Activated CD8-positive, alpha-beta memory T cell treated with anti-CD3 and anti-CD28 coated beads for 48 hours (primary cell): ENCODE data around the gene WRNIP1.

Source experiments
- DNase-seq, 3 experiments: peaks; one replicate each; pipeline ENCODE4 v3.0.0-alpha.2; 2020; ENCODE audit warnings: low read depth in 2 of 3, low spot score in 2 of 3

The WRNIP1 gene

DNA sequence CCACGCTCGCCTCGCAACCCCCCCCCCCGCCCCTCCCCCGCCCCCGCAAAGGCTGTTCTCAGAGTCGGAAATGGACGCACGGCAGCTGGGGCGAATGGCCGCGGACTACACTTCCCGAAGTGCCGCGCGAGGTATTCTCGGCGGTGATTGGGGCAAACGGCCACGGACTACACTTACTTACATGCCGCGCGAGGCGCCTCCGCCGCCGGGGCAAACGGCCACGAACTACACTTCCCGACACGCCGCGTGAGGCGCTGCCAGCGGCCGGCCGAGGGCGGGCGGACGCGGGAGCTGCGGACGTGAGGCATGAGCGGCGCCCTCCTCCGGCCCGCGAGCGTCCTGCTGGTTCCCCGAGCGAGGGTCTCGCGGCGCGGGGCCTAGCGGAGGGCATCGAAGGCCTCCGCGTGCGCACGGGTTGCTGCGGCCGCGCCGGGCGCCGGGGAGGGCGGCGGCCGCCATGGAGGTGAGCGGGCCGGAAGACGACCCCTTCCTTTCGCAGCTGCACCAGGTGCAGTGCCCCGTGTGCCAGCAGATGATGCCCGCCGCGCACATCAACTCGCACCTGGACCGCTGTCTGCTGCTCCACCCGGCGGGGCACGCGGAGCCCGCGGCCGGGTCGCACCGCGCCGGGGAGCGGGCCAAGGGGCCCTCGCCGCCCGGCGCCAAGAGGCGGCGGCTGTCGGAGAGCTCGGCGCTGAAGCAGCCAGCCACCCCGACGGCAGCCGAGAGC lies at the start of gene WRNIP1:
WRNIP1 (plus strand) TSS at position 228 of the 730 bp plus-strand sequence; CDS start at position 458, 230 bp downstream.
- DNase-seq = peak; percentile 82 to 95 (median 82)

DNA sequence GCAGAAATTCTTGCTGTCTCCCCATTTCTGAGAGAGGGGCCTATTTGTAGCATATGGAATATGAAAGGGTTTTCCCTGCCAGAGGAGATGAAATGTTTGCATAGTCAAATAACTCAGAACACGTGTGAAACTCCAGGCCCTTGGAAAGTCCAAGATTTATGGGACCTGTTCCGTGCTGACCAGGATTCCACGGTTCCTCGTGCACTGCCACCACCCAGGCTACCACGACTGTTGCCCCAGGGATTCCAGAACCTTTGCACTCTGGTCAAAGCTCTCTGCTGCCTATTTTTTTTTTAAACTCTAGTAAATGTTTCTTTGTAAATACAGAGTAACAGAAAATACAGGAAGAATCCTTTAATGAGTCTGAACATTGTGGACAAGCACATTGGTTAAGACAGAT lies 49.5 kb upstream of the WRNIP1 start:
- DNase-seq = no peak

DNA sequence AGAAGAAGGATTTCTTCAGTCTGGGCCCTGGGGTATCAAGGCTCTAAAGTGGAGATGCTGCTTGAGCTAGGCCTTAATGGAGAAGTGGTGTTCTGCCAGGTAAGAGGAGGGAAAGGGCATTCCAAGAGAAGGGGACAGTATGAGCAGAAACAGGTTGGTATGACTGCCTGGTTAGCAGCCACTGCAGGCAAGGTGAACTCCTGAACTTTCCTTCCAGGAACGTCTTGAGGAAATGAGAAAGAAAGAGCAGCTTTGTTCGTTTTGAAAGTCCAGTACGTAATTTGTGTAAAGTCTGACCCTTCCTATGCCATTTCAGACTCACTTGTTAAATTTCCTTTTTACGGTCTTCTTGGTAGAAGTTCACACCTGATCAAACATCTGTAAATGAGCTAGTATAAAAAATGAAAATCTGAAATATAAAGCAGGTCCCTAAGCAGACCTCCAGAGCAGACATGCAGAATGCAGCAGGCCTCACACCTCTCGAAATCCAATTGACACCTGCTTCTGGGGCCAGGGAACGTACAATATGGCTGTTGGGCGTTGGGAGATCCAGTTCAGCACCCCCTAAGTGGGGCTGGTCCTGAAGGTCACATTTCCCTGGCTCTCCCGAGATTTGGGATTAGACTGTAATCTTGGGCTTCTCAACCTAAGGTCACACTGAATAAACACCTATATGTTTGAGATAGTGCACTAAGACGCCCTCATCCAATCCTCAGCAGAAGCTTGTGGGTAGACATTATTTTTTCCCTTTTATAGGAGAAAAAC lies 48.1 kb upstream of the WRNIP1 start:
- DNase-seq = no peak

- no peak for DNase-seq
These were observed 46.7 kb upstream of the WRNIP1 start for GRCh38 chr6:2718334-2719092.

DNA sequence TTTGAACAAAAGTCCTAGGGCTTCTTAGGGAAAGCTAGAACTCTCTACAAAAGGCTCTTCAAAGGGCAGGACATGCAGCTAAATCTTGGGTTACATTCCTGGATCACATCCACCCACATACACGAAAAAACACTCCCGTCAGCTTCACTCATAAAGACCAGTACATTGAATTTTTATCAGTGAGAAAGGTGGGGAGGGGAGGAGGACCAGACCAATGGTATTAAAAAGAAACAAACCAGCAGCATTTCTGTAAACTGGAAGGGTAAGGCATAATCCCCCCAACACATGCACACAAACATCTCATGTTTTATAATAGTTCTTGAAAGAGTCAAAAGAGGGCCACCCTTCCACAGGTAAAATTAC lies 46.1 kb upstream of the WRNIP1 start:
- DNase-seq = no peak

GRCh38 chr6:2721219-2721618 lies 44.0 kb upstream of the WRNIP1 start:
- no peak for DNase-seq

- no peak for DNase-seq
These were observed 39.7 kb upstream of the WRNIP1 start for GRCh38 chr6:2725364-2725988.

GRCh38 chr6:2725999-2726567 lies 39.1 kb upstream of the WRNIP1 start:
- DNase-seq = no peak

DNA sequence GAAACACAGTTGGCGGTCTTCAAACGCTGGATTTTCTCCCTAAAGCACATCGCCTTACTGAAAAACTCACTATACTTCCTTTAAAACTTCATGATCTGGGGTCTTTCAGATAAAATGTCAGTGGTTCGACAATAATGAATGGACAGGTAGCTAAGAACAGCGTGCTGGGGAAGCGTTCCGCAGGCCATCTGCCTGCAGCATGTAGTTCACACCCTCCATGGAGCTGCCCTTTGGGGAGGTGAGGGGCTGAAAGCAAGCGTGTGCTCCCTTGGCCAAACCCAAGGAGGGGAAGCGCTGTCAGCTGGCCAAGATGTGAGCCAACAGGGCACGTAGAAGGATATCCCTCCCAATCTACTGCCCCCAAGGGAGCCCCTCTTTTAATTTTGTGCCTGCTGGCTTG lies 35.3 kb upstream of the WRNIP1 start:
- no peak for DNase-seq

DNA sequence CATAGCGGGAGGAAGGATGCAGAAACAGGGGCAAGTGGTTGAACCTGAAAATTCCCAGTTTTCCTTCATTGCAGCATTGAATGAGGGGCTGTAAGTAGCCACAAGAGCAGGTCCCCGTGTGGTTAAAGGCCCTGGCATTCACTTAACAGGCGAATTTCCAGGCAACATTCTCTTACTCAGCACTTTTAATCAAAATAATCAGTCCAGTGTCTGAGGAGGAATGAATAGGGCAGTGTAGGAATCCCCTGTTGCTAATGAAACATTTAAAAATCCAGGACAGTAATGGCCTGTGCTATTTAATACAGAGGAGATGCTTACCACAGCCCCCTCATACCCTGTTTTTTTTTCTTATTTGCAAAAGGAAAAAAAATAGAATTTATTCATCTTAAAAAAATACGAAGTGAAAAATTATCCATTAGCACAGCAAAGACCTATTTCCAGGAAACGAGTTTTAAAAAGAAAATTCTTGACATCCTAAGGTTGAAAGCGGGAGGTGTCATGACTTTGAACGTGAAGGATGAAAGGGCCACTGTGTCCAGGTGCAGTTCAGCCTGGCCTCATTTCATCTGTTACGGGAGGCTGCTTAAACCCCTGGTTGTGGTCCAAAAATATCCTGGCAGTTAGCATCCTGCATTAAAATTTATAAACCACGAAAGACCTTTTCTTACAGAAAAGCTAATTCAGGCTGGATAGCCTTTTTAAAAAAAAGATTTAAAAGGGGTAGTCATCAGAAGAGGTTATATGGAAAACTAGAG lies 34.7 kb upstream of the WRNIP1 start:
- no peak for DNase-seq

DNA sequence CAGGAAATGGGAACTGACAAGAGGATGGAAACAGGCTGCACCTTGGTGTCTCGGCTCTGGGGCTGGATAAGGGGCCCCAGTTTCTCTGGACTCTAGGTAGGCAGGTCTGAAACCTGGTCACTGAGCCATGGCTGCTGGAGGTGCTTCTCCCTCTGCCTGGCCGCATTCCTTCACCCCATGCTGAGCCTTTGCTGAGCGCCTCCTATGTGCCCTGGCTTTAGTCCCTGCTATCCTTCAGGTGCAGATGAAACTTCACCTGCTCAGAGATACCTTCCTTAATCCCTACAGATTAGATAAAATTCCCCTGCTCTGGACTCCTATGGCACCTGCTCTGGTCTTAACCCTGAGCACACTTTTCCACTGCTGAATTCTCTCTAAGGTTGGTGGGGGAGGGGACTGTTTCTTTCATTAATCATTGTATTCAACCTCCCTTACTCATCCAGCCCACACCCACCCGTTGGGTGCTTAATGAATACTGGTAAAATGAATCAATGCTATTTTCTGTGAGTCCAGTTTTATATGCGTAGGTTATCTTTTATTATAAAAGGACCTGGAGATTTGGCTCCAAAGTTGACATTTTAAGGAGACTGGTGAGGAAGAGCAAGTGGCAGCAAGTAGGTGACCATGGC lies 33.8 kb upstream of the WRNIP1 start:
- no peak for DNase-seq

DNA sequence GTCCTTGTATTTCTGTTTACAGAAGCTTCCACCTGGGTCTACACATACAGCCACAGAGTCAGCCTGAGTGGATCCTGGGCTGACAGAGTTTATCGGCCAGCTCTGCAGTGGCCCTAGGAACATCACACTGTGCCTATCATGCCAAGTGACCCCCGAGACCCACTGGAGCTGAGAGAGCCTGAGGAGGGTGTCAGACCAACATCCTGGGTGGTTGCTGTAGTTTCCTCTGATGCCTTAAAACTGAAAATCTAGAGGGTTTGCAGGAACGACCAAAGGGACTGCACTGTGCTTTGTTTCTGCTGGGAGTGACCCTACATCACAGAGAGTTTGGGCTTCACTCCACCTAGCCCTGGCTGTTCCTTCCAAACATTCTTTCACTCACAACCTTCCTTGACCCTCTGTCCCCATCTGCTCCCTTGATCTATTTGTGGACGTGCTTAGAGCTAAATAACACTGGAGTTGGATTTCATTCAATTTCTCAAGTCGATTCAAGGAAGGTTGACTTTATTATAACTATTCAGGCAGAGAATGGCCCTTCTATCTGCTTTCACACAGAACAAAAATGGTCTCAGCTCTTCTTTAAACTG lies 32.6 kb upstream of the WRNIP1 start:
- no peak for DNase-seq

DNA sequence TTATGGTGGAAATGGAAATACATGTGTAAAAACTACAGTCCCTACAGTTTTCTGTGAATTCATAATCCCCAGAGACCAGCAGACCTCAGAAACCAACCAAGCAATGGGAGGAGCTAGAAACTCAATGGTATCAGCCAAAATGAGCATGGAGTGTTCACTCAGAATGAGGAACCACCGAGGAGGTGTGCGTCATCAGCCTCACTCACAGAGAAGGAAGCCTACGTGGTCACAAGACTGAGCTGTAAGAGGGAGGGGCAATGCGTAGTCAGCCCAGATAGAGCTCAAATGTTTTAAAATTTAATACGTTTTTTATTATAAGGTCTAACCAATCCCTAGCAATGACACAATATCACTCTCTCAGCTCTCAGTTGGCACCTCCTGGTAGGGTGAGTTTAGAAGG lies 31.9 kb upstream of the WRNIP1 start:
- peak in 1 of 3 experiments; percentile 12 for DNase-seq

DNA sequence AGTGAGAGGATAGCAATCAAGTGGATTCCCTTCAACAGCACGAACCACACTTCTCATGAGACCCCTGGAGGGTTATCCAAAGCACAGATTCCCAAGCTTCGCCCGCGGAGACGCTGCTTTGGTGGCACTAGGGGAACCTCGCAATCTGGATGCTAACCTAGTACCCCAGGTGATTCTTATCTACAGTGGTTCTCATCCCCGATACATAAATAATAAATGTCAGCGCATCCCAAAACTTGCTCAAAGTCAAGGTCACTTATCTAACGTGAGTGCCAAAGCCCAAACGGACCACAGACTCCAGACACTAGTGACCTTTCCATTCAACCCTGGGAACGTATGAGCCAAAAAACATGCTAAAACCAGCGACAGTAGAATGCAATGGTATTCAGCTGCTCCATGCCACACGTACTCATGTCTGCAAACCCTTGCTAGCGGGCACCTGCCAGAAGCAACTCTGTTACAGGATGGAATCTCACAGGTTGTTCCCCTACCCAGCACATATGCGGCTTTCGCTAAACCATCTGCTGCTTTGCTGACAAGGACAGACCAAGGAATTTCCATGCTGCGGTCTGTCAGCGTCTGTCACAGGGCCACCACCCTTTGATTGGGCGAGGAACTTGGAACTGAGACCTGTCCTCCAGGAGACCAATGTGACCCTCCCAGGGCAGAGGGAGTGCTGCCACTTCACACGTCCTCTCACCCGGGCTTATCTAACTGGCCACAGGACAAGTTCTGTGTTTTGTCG lies 31.3 kb upstream of the WRNIP1 start:
- no peak for DNase-seq

DNA sequence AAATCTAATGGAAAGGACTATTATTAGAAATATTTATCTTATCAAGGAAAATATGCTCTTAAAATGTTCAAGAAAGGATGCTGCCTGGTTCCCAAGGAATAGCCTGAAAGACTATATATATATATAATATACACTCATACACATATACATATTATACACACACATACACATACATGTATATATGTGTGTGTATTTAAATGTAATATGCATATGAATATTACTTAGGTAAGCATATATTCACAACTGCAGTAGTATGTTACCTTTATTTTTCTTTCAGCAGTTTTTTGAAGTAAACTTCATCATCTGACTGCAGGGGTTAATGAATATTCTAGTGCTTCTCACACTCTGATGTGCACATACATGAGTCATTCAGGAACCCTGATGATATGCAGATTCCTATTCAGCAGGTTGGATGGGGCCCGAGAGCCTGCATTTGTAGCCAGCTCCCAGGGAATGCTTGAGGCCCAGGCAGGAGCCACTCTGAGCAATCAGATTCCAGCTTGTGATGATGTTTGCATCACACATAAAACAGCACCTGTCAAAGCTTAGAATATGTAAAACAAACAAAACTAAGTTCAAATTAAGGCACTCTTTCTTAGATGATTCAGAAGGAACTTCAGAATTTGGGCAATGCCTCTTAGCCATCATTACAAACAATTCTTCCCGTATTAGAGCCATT lies 30.6 kb upstream of the WRNIP1 start:
- no peak for DNase-seq

- no peak for DNase-seq
These were observed 27.3 kb upstream of the WRNIP1 start for GRCh38 chr6:2737885-2738284.

DNA sequence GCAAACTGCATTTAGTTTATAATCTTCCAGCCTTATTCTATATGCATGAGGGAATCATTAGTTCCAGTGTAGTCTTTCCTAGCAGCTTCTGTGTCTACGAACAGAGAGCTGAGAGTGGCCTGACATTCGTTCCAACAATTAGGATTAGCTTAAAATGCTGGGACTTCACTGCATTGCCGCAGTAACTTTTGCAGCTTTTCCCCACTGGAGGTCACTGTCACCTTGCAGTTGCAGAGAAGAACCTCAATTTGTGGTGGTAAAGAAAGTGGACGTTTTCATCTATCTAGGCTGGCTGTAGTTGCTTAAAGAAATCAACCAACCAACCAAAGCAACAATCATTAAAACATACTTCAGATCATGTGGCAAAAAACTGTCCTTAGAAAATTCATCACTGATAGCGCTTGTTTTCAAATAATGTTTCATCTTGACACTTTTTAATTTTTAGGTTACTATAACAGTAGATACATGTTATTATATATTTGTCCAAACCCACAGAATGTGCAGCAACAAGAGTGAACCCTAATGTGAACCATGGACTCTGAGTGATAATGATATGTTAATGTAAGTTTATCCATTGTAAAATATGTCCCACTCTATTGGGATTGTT lies 26.7 kb upstream of the WRNIP1 start:
- DNase-seq = no peak

- DNase-seq = no peak
These were observed 25.9 kb upstream of the WRNIP1 start for GRCh38 chr6:2739335-2739734.
